Retinal pigment epithelial cell (primary cell): ENCODE data around the gene GNAL.
"Not testable (repeated sequence)": the region's sequence is repeated elsewhere in the genome, so short reads cannot be mapped to it uniquely, and the experiment has no call there.

Source experiments
- DNase-seq: peaks from one replicate; pipeline ENCODE4 v3.0.0-alpha.2; 2010; ENCODE audit warnings: low read depth
- H3K4me3 ChIP-seq: 2 replicates; pipeline ENCODE4 v1.5.1; 2011; ENCODE audit warnings: mild to moderate bottlenecking, low read length, control low read depth, moderate library complexity
- CTCF ChIP-seq: conservative IDR thresholded peaks from 2 replicates; pipeline ENCODE4 v1.5.1; 2011; ENCODE audit warnings: low read depth, low read length, control low read depth, inconsistent platforms

Gene GNAL

DNA sequence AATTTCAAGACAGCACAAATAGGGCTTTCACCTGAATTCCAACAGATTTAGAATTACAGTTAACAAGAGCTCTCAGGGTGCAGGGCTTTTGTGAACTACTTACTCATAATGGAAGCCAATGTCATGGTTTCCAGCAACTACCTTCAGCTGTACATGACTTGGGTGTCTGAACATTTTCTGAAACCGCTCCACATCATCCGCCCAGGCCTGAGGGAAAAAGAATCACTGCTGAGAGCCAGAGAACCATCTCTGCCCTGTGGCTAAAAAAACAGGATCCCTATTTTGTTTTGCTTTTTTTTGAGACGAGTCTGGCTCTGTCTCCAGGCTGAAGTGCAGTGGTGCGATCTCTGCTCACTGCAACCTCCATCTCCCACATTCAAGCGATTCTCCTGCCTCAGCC, 200.2 kb downstream of the GNAL start:
- TF ChIP-seq CTCF = no peak
- H3K4me3 ChIP-seq = no peak overlapping the region
- DNase-seq = no peak

DNA sequence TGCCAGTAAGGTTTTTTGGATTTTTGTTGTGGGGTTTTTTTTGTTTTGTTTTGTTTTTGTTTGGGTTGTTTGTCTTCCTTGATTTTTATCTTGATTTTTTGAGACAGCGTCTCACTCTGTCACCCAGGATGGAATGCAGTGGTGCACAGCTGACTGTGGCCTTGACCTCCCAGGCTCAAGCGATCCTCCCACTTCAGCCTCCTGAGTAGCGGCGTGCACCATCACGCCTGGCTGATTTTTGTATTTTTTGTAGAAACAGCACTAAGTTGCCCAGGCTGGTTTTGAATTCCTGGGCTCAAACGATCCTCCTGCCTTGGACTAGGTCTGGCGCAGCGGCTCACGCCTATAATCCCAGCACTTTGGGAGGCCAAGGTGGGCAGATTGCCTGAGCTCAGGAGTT, 202.7 kb downstream of the GNAL start:
- no peak for TF ChIP-seq CTCF
- H3K4me3 ChIP-seq = no peak overlapping the region
- no peak for DNase-seq

DNA sequence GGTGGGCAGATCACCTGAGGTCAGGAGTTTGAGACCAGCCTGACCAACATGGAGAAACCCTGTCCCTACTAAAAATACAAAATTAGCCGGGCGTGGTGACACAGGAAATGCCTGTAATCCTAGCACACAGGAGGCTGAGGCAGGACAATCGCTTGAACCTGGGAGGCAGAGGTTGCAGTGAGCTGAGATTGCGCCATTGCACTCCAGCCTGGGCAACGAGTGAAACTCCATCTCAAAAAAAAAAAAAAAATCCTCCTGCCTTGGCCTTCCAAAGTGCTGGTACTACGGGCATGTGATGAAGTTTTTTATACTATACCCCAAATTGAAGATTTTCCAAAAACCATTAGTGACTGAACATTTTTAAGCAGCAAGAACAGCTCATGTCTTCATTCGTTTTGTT, 203.4 kb downstream of the GNAL start:
- not testable (repeated sequence) for DNase-seq, H3K4me3 ChIP-seq

DNA sequence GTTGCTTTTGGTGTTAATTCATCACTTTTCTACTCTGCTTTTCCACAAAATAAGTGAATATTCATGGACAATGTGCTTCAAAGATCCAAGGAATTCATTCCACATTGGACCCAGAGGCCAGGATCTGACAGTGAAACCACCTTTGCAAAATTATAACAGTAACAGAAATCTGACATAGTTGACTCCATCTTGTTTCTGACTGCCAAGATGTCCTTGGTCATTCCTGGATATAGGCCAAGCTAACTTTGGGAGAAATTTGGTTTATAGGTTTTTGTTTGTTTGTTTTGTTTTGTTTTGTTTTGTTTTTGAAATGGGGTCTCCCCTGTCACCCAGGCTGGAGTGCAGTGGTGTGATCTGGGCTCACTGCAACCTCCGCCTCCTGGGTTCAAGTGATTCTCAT, 208.7 kb downstream of the GNAL start:
- no peak overlapping the region for H3K4me3 ChIP-seq
- no peak for TF ChIP-seq CTCF
- DNase-seq = no peak

DNA sequence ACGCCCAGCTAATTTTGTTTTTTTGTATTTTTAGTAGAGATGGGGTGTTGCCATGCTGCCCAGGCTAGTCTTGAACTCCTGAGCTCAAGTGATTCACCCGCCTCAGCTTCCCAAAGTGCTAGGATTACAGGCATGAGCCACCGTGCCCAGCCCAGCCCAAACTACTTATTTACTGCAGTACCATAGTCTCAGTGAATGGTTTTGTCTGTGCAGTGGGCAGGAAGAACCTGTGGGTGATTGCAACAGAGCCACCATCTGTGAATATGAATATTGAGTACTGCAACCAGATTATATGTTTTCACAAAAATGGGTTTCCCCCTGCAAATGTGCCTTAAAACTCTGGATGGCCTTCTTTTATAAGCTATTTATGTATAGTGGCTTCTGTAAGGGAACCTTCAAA, 210.0 kb downstream of the GNAL start:
- H3K4me3 ChIP-seq = no peak overlapping the region
- TF ChIP-seq CTCF = no peak
- DNase-seq = no peak

DNA sequence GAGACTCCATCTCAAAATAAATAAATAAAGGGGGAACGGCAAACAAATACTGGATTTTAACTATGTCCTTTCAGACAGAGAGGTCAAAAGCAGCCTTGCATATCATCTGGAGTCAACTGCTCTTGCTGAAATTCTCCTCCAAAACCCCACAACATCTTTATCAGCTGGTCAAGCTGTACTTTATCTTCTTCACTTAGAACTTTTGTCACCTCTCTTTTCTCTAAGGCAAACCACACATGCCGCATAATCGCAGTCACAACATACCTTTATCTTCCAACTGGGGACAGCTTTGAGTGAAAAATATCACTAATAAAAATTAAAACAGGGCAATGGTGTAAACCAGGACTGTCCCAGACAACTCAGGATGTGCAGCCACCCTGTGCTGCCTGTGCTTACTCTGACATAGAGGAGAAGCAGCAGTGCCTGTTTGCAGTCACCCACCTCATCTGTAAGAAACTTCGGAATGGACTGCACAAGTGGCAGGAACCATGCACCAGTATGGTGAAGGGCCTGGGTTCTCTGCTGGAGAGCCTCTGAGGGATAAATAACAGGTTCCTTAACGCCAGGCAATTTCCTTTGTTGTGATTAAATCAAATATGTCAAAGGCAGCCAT, 212.9 kb downstream of the GNAL start:
- TF ChIP-seq CTCF = no peak
- no peak for DNase-seq
- H3K4me3 ChIP-seq = no peak overlapping the region

DNA sequence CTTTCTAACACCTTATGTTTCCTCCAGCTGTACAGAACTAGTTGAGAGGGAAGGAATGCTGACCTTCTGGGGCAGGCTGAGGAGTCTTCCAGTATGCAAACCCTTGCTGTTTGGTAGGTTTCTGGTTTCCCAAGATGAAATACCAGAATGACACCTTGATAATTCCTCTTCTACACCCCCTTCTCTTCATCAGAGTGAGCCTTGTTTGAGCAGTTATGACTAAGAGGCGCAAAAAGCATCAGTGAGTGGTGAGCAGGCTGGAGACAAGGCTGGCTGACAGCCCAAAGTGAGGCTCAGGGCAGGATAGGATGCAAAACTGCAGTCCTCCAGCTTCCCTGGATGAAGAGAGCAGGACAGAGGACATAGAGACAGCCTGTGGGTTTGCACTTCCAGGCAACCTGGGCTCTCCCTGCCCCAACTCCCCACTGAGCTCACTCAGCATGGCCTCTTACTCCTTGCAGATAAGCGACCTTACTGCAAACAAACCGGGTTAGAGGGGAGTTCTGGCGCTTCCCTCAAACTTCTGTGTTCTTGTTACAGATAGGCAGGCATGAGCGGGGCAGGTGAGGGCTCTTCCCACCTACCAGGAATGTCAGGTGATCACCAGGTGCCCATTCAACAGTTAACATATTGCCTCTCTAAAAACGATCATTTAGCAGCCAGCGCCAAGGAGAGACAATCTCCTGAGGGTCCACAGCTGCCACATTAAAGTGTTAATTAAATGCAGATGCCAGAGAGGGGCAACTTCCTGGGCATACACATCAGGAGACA, 213.6 kb downstream of the GNAL start:
- H3K4me3 ChIP-seq = no peak overlapping the region
- no peak for DNase-seq
- TF ChIP-seq CTCF = no peak
